ENCODE results near the gene SCRN1. TPM values are rescaled to one million over a fixed set of nuclear protein-coding genes. Genes with fewer than 3 reads are reported as not detected.

Gene SCRN1
- total RNA-seq, 4 donors from 2014 or later, result 26.6 to 38.5 (median 32.9) TPM

GRCh38 chr7:30032310-30033125, 42.9 kb upstream of the SCRN1 start:
- peaks cover 10 to 18% of the 10 kb centered on the region in 2 donors for H3K4me1 ChIP-seq
- no peak for TF ChIP-seq POLR2A (IDR thresholded peaks at IDR 0.05)
- TF ChIP-seq, protein P1, sequence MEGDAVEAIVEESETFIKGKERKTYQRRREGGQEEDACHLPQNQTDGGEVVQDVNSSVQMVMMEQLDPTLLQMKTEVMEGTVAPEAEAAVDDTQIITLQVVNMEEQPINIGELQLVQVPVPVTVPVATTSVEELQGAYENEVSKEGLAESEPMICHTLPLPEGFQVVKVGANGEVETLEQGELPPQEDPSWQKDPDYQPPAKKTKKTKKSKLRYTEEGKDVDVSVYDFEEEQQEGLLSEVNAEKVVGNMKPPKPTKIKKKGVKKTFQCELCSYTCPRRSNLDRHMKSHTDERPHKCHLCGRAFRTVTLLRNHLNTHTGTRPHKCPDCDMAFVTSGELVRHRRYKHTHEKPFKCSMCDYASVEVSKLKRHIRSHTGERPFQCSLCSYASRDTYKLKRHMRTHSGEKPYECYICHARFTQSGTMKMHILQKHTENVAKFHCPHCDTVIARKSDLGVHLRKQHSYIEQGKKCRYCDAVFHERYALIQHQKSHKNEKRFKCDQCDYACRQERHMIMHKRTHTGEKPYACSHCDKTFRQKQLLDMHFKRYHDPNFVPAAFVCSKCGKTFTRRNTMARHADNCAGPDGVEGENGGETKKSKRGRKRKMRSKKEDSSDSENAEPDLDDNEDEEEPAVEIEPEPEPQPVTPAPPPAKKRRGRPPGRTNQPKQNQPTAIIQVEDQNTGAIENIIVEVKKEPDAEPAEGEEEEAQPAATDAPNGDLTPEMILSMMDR (IDR thresholded peaks at IDR 0.05), result no peak
- intact Hi-C loops (cut with DNase I), result no loop called here
- H3K36me3 ChIP-seq, result no peaks in the 10 kb centered on the region
- no peak overlapping the region for H3K4me3 ChIP-seq (replicated peaks in 1 of 3)
- DNase-seq, result peak; percentile 51 to 56
- 41% methylated on average over 4 of the region's 4 CpGs for WGBS, 2 donors
- no peak overlapping the region for H3K27ac ChIP-seq
- no peaks in the 10 kb centered on the region for H3K27me3 ChIP-seq
- H3K9me3 ChIP-seq, result no peaks in the 10 kb centered on the region

DNA sequence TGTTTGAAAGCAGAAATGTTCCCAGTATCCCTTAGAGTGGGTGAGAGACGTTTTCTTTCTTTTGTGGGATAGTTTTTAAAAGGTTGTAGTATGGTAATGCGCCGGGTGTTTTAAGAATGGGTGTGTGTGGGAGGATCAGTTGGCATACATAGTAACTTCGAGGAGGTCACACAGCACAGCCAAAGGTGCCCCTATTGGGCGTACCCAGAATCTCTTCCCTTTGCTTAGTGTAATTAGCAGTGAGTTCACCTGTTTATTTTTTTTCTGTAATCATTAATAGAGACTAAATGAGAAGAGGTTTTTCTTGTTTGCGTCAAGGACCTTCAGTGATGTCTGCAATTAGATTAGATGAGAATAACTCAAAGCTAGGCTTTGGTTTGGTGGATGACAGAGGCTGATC, 40.1 kb upstream of the SCRN1 start:
- H3K4me3 ChIP-seq (replicated peaks in 1 of 3), result peak overlapping the region in 1 of 3 donors; percentile 89
- H3K36me3 ChIP-seq, result no peaks in the 10 kb centered on the region
- WGBS, 2 donors, result 38 to 43% methylated on average over 6 of the region's 6 CpGs
- intact Hi-C loops (cut with DNase I), result loop anchor here (10.0 kb wide), 1 partner anchor 105 kb away; the partner anchor contains the start of gene MTURN
- H3K27ac ChIP-seq, result no peak overlapping the region
- H3K9me3 ChIP-seq, result no peaks in the 10 kb centered on the region
- TF ChIP-seq, protein P1 (IDR thresholded peaks at IDR 0.05), result no peak
- TF ChIP-seq POLR2A (IDR thresholded peaks at IDR 0.05), result no peak
- H3K27me3 ChIP-seq, result no peaks in the 10 kb centered on the region
- peaks cover 23 to 32% of the 10 kb centered on the region in 2 donors for H3K4me1 ChIP-seq
- no peak for DNase-seq

GRCh38 chr7:30028749-30029635, 39.4 kb upstream of the SCRN1 start:
- intact Hi-C loops (cut with DNase I), result loop anchor here (10.0 kb wide), 1 partner anchor 106 kb away; the partner anchor contains the start of gene MTURN
- H3K4me1 ChIP-seq, result peaks cover 23 to 35% of the 10 kb centered on the region in 2 donors
- no peaks in the 10 kb centered on the region for H3K9me3 ChIP-seq
- TF ChIP-seq, protein P1 (IDR thresholded peaks at IDR 0.05), result peak in 2 of 6 experiments; percentile 6 to 11
- no peak for TF ChIP-seq POLR2A (IDR thresholded peaks at IDR 0.05)
- peak; percentile 49 to 60 for DNase-seq
- no peaks in the 10 kb centered on the region for H3K36me3 ChIP-seq
- H3K27me3 ChIP-seq, result no peaks in the 10 kb centered on the region
- WGBS, 2 donors, result 1% methylated on average over 10 to 19 of the region's 42 CpGs
- peak overlapping the region; percentile 71 to 89 (median 72) for H3K4me3 ChIP-seq (replicated peaks in 1 of 3)
- peak overlapping the region; percentile 40 to 96 (median 92) for H3K27ac ChIP-seq

DNA sequence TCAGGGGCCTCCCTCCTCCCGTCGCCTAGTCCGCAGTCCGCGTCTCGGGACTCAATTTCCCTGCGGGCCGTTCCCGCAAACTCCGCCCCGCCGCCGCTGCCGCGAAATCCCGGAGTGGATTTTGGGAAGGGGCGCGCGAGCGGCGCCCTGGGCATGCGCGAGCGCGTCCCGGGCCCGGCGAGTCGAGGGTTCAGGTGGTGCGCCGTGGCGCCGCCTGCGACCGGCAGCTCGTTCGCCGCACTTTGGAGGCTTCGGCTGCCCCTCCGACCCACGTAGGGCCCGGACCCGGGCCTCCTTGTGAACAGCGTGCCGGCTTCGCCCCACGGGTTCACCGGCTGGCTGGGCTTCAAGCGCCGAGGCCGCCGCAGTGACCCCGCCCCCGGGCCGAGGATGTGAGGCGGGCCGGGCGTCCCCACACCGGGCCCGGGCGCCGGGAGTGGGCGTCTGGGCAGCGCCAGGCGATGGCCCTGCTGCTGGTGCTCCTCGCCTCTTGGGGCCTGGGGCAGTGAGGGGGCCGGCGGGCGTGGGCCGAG, 38.7 kb upstream of the SCRN1 start, which contains the start of gene PLEKHA8:
Gene PLEKHA8, plus strand, starts transcription at position 197 of the 533 bp plus-strand sequence. CDS start 351 bp downstream, outside the sequence.
- TF ChIP-seq POLR2A (IDR thresholded peaks at IDR 0.05), result peak in 1 of 2 donors; percentile 8
- TF ChIP-seq, protein P1 (IDR thresholded peaks at IDR 0.05), result no peak
- Histone ChIP-seq H3K36me3 (no peaks in the 10 kb centered on the region), H3K4me3 (replicated peaks in 1 of 3) (peak within 1 kb of the TSS; percentile 71 to 89 (median 72)), H3K27ac (peak within 1 kb of the TSS; percentile 40 to 96 (median 92)), H3K4me1 (peaks cover 23 to 35% of the 10 kb centered on the region in 2 donors), H3K27me3 (no peaks in the 10 kb centered on the region), H3K9me3 (no peaks in the 10 kb centered on the region)
- DNase-seq, result peak; percentile 83 to 87
- WGBS, 2 donors, result no CpG with 5 or more reads among the region's 70 CpGs
- intact Hi-C loops (cut with DNase I), result loop anchor here (10.0 kb wide), 1 partner anchor 107 kb away; the partner anchor contains the start of gene MTURN

All from thyroid gland (tissue), 4 donors.